Hippocampal formation (tissue), 2 donors: ENCODE measurements around the gene NET1.

Experiments
- DNase-seq, 2 donors: peaks; one replicate each; lab custom pipeline; 2025; lab: John Stamatoyannopoulos, UW

Gene NET1

DNA sequence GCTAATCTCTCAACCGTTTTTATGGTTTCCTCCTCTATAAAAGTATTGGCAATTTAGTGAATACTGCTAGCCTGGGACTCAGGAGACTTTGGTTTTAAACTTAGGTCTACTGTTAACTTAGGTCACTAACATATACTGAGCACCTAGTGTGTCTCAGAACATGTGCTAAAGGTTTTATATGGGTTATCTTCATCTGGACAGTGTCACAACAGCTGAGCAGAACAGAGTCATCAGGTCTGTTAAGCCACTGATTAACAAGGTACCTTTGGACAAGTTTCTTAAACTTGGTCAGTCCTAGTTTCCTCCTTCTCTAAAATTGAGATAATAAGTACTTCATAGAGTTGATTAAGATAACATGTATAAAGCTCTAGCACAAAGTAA is 30.6 kb downstream of the NET1 start:
- DNase-seq, result no peak

DNA sequence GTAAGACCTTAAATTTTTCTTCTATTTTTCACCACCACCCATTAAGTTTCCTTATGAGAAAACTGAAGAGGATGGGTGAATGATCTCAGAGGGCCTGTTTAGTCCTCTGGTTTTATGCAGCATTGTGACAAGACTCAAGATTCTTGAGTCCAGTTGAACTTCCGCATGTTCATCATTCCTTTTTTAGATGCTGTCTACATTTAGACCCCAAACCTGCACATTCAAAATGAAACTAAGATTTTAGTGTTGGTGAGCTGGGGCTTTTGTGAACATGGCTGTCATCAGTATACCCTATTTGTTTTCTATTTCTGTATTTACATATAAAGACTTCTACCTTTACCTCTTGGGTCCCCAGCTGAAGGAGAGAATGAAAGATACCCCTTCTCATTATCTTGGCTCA is 31.1 kb downstream of the NET1 start:
- DNase-seq, result no peak

DNA sequence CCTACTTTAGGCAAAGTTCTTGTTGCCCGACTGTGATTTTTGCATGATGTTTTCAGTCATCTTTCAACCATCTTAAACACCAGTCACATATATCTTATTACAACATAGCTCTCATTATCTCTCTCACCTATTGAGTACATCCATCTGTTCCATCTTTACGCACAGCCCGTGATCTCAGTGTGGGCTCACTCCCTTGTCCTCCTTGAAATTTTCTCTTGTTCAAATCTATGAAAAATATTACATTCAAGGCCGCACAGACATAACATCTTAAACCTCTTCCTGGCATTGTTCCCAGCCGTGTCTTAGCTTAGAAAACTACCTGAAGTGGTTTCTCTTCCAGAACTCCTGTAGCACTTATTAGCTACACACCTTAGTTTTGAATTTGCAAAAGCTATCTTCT is 32.6 kb downstream of the NET1 start:
- DNase-seq, result no peak

DNA sequence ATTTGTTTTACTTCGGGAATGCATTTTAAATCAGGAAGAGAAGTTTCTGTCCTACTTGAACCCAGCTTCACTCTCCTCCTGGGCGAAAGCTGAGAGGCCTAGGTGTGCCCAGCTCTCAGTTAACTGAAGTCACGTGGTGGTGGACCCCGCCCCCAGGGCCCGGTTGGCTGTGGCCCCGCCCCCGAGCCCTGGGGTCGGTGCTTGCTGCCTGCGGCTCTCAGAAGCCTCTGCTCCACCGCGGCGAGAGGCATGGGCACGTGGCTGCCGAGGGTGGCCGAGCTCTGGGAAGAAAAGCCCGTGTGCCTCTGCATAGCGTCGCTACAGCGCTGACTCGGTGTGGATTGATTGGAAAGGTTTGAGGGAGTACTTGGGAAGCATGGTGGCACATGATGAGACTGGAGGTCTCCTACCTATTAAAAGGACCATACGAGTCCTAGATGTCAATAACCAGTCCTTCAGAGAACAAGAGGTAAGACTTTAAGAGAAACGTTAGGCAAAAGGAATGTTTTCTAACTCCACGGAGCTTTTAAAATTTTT is 34.1 kb downstream of the NET1 start:
- peak in 1 of 2 donors; percentile 41 for DNase-seq

DNA sequence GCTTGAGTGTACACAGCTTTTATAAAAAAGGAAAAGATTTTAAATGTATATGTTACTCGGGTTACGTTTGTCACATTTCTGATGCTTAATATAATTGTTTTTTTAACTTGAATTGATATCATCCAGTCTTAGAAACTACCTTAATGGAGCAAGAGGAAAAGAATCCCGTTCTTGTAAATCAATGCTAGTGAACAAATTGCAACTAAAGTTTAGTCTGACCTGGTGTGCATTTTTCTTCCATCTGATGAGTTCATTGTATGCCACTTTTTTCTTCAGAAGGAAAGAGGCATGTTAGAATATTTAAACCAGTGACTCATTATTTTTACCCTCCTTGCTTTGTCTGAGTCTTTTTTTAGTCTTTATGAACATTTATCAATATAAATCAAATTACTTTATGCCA is 34.7 kb downstream of the NET1 start:
- no peak for DNase-seq

DNA sequence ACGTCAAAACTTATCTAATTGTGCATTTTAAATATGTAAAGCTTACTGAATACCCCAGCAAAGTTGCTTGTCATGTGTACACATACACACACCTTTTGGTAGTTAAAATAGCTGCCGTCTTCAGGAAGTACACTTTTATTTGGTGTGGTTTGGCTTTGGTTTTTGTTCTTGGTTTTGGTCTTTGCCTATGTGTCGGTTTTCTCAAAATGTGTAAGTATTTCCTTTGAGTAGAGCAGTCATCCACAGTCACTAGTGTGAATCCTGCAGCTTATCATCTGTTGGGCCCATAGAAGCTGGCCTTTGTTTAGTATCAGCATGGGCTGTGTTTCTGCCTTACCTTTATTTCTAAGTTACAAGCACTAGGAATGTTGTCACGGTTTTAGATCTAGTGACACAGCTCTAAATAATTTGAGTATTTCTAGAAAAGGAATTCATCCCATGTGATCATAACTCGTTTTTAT is 35.3 kb downstream of the NET1 start:
- DNase-seq, result no peak

DNA sequence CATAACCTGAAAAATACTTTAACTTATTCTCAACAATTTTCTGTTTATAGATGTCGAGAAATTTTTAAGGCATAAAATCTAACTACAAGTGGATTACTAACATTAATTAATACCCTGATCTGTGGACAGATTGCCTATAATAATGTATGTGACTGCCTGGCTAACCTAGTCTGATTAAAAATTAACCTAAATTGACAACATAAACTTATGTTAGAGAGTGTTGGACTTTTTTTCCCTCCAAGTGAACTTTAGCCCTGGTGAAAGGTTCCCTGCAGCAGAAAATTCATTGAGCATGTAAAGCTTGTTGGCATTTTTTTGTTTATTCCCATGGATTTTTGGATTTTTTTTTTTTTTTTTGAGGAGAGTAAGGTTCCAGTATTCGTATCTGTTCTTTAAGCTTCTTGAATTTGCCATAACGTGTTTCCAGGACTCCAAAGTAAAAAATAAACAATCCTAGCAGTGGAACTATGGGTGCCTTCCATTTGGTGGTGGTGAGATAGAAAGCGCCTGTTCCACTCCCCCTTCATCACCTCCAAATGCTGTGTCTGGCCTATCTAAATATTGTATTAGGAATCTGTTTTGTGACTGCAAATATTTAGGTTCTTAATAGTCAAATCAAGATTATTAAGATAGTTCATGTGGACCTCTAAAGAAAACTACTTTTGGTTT is 36.1 kb downstream of the NET1 start:
- DNase-seq, result no peak

DNA sequence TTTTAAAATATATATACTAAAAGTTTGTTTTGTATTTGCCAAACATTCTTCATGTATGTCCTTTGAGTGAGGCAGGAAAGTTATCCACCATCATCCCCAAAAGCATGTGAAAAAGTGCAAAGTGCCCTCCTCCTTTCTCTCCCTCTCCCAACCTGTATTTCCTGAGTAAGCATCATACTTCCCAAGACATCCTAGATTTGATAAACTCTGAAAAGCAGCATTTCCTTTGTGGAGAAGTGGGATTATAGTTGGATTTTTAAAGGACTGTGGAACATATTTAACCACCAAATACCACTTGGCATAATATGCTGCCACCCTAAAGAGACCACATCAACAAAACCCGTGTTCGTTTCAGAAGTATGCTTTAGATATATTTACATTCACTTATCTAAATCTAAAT is 36.9 kb downstream of the NET1 start:
- DNase-seq, result no peak

DNA sequence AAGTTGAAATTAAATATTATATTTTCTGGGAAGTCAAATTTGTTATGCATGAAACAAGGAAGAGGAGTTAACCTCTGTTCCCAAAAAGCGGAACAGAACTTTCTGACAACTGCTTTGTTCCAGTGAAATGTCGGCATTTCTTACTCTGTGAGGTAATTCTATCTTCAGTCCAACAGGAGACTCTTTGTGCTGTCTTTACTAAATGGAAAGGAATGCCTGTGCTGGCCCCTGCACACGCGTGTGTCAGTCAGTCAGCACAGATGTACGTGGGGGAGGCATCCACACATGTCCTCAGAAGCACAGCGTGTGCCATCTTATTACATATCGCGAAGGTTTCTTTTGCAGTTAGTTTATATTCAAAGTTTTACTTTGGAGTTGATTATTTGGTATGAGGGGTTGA is 37.5 kb downstream of the NET1 start:
- no peak for DNase-seq

DNA sequence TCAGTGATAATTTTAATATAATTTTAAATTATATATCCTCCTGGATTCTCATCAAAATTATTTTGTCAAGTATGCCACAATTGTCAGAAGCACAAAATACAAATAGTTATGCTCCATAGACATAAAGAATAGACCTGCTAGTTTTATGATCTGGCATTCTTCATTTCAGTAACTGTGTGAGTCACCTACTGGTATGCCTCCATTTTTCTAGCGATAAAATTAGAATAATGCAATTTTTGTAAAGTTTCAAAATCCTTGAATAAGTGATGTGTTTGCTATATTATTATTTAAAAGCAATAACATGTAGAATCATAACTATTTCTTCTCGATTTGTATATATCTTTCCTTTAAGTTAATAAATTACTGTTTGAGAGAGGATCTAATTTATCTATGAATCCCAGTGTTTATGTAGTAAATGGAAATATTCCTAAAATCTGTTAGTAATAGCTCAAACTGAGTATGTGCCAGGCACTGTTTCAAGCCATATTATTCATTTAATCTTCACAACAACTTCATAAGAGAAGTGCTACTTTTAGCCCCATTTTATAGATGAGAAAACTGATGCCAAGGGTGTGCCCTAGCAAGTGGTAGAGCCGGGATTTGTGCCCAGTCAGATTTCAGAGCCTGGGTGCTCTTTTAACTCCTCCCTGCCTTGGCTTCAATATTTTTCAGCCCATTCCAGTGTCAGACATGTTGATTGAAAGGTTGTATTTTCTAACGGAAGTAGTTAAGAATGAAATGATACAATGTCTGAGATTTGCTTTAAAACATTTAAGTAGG is 38.4 kb downstream of the NET1 start:
- no peak for DNase-seq

DNA sequence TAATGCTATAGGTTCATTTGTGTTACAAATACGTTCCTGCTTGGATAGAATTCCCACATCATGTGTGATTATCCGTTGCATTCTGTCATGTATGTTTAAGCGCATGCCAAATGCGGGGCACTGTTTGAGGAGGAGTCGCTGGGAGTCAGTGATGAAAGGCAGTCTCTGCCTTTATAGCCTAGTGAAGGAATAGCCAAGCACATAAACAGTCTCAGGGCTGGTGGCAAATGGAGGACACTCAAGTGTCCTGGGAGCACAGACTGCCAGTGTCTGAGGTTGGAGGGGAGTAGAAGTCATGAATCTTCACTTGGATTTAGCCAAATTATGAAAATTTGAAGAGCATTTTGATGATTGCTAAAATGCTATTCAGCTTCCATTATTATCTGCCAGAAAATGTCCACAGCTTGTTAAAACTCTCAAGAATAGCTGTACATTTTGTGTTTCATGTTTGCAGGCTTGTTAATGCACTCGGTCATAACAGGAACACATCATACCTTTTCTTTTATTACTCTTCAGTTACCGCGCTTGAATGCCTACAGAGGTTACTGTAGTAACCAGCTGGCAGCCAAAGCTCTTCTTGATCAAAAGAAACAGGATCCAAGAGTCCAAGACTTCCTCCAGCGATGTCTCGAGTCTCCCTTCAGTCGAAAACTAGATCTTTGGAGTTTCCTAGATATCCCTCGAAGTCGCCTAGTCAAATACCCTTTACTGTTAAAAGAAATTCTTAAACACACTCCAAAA is 41.6 kb downstream of the NET1 start:
- DNase-seq, result no peak

DNA sequence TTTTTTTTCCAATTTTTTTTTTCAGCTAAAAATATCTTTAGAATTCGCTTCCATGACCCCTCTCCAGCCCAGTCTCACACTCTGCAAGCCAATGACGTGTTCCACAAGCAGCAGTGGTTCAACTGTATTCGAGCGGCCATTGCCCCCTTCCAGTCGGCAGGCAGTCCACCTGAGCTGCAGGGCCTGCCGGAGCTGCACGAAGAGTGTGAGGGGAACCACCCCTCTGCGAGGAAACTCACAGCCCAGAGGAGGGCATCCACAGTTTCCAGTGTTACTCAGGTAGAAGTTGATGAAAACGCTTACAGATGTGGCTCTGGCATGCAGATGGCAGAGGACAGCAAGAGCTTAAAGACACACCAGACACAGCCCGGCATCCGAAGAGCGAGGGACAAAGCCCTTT is 44.2 kb downstream of the NET1 start:
- DNase-seq, result no peak

DNA sequence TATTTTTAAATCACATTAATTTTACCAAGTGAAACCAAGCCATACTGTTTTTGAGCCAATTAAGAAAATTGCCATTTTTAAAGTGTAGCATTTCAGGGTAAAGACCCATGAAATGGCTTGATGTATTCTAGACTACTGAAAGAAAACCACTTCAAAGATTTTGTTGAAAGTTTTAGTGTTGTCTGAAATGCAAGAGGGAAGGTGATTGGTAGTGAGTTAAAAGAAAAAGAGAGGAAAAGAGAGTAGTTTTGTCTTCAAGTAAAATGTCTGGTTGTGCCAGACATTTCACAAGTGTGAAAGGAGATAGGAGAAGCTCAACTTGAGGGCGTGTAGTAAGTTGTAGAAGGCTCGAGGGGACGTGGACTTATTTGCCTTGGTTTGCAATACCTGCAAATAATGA is 45.4 kb downstream of the NET1 start:
- DNase-seq, result no peak

DNA sequence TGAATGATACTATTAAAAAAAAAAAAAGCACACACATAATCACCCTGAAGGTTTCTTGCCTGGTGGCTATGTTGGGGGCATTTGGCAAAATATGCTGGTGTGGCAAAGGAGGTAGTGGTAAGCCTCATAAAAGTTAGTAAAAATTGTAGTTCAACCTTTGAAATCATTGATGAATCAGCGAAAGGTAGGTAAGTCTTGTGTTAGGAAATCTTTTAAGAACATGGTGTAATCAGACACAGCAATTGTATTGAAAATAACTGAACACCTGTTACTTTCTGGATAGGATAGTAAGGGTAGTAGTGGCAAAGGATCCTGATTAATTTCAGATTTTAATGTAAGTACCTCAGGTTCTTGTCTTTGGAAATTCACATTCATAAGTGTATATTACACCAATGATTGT is 46.1 kb downstream of the NET1 start:
- no peak for DNase-seq

DNA sequence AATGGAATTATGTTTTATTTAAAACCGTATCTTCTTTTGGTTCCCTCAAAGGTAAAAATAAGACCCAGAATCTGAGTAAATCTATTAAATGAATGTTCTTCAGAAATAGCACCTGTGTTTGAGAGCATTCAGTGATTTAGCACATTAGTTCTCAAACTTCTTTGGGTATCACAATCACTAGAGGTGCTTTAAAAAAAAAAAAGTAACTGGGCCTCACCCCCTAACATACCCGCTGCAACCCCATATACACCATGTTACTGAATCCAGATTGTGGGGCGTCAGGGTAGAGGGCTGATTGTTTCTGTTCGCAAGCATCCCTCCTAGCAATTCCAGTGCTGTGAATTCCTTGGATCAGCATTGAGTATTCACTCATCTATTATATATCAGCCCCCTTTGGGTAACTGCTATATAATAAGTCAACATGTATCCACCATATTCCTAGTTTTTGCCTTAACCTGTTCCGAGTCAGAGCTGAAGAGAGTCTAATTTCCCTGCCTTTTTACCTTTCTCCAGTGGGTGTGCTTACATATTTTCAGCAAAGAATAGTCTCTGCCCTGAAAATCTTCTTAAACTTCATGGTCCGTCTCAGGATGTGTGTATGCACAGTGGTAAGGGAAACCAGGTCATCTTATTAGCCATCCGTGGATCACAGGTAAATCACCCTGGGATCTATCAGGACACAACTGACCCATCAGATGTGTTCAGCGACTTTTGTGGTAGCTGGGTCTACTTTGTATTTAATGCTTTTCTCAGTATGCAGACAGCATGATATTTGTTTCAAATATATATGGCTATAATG is 46.8 kb downstream of the NET1 start:
- DNase-seq, result no peak

DNA sequence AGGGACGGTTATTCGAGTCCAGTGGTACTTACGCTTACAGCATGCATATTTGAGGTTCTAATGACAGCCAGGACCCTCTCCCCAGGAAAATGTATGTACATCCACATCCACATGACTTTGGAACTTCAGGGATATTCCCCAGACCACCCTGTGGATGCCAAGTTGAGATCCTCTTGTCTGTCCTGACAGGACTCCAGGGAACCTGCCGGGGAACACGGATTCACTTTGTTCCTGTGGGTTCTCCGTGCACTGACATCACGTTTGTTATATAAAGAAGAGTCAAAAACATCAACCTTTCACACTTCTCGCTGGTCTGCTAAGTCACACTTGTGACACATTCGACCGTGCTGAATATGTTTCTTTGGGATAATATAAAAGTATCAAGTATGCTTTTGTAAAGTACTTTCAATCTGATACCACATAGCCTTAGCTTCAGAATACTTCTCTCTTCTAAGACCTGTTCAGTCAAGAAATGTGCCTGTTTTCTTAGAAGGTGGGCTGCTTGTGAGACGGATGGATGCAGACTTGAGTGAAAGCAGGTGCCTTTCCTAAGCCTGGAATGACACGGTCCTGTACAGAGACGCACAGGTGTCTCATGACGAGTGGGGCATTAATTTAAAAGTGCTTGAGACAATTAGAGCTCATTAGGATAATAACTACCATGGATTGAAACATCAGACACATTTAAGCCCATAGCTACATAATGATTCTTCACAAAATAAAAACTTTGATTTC is 48.3 kb downstream of the NET1 start:
- no peak for DNase-seq

DNA sequence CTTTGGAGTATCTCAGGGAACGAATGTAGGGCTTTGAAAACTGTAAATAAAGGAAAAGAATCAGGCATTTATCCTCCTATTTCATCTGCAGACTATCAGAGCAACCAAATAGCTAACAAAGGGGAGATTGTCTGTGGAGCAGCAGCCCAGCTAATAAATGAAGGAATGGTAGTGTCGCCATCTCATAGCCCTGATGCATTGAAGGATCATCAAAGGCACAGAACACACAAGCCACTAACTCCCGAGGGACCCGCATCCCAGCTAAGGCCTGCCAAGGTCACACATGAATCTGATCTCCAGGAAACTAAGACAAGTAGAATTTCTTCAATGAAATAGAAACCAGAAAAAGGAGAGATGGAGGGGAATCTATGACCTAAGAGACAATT is 48.8 kb downstream of the NET1 start:
- DNase-seq, result no peak

DNA sequence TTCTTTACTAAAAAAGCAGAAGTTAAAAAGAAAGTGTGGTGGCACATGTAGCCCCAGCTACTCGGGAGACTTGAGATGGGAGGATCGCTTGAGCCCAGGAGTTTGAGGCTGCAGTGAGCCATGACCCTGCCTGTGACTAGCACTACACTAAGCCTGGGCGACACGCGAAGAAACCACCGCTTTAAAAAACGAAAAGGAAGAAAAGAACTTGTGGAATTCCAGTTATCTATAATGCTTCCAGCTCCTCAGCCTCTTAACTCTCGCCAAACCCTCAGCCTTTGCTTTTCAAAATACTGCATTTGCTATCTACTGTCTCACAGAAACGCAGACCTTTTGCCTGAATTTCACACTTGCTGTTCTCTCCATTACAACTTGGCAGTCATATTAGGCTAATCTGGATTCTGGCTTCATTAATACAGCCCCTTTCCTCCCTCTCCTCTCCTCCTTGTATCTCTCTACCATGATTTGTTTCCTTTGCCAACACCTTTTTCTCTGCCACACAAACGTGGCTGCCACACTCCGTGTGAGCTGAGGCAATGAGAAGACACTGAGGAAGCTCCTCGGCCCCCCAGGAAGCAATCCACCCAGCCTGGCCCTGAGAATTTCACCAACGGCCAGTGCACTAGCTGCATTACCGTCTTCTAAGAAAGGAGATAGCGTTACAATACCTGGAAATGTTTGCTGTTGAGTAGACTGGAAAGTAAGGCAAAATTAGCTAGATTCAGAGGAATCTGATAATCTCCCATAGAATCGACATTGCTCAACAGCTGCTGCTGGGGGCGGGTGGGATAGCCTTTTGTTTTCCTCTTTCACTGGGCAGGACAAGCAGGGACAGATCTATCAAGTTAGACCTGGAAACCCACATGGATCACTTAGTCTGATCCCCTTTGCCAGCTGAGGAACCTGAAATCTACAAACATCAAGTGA is 49.8 kb downstream of the NET1 start:
- no peak for DNase-seq

DNA sequence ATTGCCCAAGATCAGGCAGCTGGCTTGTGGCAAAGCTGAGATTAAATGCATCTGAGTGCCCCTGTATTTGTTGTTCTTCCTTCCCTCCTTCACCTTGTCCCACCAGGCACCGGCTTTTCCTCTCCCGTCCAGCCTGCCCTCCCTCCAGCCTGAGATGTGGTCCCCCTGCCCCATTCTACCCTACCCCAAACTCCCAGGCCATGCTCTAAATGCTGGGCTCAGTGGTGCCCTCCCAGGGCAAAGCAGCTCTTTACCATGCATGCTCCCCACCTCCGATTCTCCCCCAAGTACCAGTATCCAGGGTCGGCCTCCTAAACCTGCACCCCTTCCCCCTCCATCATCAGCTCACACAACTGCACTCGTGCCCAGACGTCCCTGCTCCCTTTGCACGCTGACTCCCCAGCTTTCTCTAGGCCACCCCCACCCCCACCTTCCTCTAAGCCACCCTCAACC is 50.5 kb downstream of the NET1 start:
- DNase-seq, result no peak

DNA sequence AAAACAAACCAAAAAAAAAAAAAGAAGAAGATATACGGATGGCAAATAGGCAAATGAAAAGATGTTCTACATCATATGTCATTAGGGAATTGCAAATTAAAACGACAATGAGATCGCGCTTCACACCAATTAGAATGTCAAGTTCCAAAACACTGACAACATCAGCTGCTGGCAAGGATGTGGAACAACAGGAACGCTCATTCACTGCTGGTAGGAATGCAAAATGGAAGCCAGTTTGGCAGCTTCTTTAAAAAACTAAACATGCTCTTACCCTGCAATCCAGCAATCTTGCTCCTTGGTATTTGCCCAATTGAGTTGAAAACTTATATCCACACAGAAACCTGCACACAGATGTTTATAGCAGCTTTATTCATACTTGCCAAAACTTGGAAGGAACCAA is 52.2 kb downstream of the NET1 start:
- DNase-seq, result no peak
